ENCODE measurements around the gene TDRD10.

GRCh38 chr1:154468535-154469250 is 33.3 kb upstream of the TDRD10 start:
- no peak for TF ChIP-seq REST (IDR thresholded peaks at IDR 0.05; ENCODE audit: unreplicated experiment)
- no peak for TF ChIP-seq CTCF (conservative IDR thresholded peaks at IDR 0.05; ENCODE audit: low read depth in 2 of 2)
- TF ChIP-seq POLR2AphosphoS5 (IDR thresholded peaks at IDR 0.05; ENCODE audit: low read depth), result no peak
- no peak for TF ChIP-seq NANOG (IDR thresholded peaks at IDR 0.05; ENCODE audit: borderline replicate concordance)
- no peak for TF ChIP-seq EZH2 (IDR thresholded peaks at IDR 0.05; ENCODE audit: low read depth, unreplicated experiment)
- no peak for TF ChIP-seq EZH2phosphoT487 (IDR thresholded peaks at IDR 0.05; ENCODE audit: unreplicated experiment)
- no peak for TF ChIP-seq ZNF331 (CRISPR knock-in tag; IDR thresholded peaks at IDR 0.05; ENCODE audit: low read depth)
- TF ChIP-seq ZNF114 (CRISPR knock-in tag; IDR thresholded peaks at IDR 0.05), result no peak
- no peak for TF ChIP-seq ETS1 (IDR thresholded peaks at IDR 0.05)
- TF ChIP-seq CREB1 (CRISPR knock-in tag; IDR thresholded peaks at IDR 0.05; ENCODE audit: low read depth), result no peak
- no peak for TF ChIP-seq STAT1 (IDR thresholded peaks at IDR 0.05; ENCODE audit: unreplicated experiment)
- no peak for TF ChIP-seq JUNB (IDR thresholded peaks at IDR 0.05; ENCODE audit: unreplicated experiment)

Measured in GM23338 (cell line).